Colonic mucosa (tissue), 4 donors: Measurements from ENCODE around the gene PRKCE. TPM values are rescaled to one million over a fixed set of nuclear protein-coding genes. Genes with fewer than 3 reads are reported as not detected.

Experiments
- DNase-seq: peaks from one replicate; pipeline ENCODE4 v3.0.0-alpha.2; 2020
- H3K27ac ChIP-seq: fragments of 200-600 bp; one replicate; pipeline ENCODE4 v1.8.0; 2021
- H3K27me3 ChIP-seq: fragments of 200-600 bp; one replicate; pipeline ENCODE4 v1.8.0; 2021
- H3K36me3 ChIP-seq: fragments of 200-600 bp; one replicate; pipeline ENCODE4 v1.8.0; 2021
- H3K4me1 ChIP-seq: fragments of 200-600 bp; one replicate; pipeline ENCODE4 v1.8.0; 2021; ENCODE audit warnings: mild to moderate bottlenecking
- H3K4me3 ChIP-seq: fragments of 200-600 bp; one replicate; pipeline ENCODE4 v1.8.0; 2021
- H3K9ac ChIP-seq, 2 donors: one replicate each; pipeline ENCODE4 v1.7.0; 2013; ENCODE audit warnings: control low read depth in 2 of 2, low read depth in 2 of 2, low read length in 2 of 2
- H3K9me3 ChIP-seq: fragments of 200-600 bp; one replicate; pipeline ENCODE4 v1.8.0; 2021
- CTCF ChIP-seq: fragments of 200-600 bp; IDR thresholded peaks from one replicate; pipeline ENCODE4 v1.8.0; 2022; ENCODE audit warnings: antibody characterized with exemption, mild to moderate bottlenecking
- intact Hi-C: fragments of 100-400 bp; cut with DNase I; formaldehyde crosslinking; loops from one replicate; pipeline ENCODE4 v1.14.1; 2022
- total RNA-seq, 2 donors: library from RNA; stranded (reverse); fragmentation: NEBNext Ultra II Directional in 1 of 2; extraction: Animal tissue kit (Norgen Biotek cat#: 25700) in 1 of 2; gene quantifications; one replicate each; pipeline ENCODE4 v1.2.1, GENCODE V29; 2021
- donor health status: healthy.
- donor health status: DM: no; HTN: no; CAD: no.
- donor health status: DM: no; HTN: no; CAD: no.

Gene PRKCE
- total RNA-seq, 2 donors from 2014 or later = 17.5 to 25.8 TPM

DNA sequence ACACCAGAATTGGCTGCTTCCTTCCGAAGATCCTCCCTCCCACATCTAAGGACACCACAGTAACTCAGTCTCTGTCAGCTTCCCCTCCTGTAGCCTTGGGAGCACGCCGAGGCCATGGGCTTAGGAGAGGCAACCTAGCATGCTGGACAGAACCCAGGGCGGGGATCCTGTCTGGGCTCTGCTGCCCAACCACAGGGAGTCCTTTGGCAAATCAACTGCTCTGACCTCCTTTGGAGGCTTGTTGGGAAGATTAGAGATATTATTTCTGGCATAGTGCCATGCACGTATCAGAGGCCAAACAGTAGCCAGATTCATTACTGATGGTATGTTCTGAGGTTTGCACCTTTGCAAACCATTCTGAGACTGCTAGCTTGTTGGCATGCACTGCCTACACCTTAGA is 383.1 kb downstream of the PRKCE start:
- no peak overlapping the region for H3K4me3 ChIP-seq
- H3K9ac ChIP-seq = no peak overlapping the region
- H3K36me3 ChIP-seq = no peaks in the 10 kb centered on the region
- intact Hi-C loops = no loop called here
- TF ChIP-seq CTCF = no peak
- peaks cover 4% of the 10 kb centered on the region for H3K4me1 ChIP-seq
- H3K27ac ChIP-seq = no peak overlapping the region
- H3K9me3 ChIP-seq = no peaks in the 10 kb centered on the region
- no peak for DNase-seq
- no peaks in the 10 kb centered on the region for H3K27me3 ChIP-seq

- intact Hi-C loops = no loop called here
- H3K27ac ChIP-seq = no peak overlapping the region
- no peak for TF ChIP-seq CTCF
- H3K4me1 ChIP-seq = peaks cover 4% of the 10 kb centered on the region
- H3K27me3 ChIP-seq = no peaks in the 10 kb centered on the region
- no peaks in the 10 kb centered on the region for H3K9me3 ChIP-seq
- no peak for DNase-seq
- H3K4me3 ChIP-seq = no peak overlapping the region
- no peaks in the 10 kb centered on the region for H3K36me3 ChIP-seq
- H3K9ac ChIP-seq = no peak overlapping the region
These were observed 385.5 kb downstream of the PRKCE start for GRCh38 chr2:46036929-46037328.

GRCh38 chr2:46039543-46040303 is 388.2 kb downstream of the PRKCE start:
- Histone ChIP-seq H3K9me3 (no peaks in the 10 kb centered on the region), H3K4me3 (no peak overlapping the region), H3K27ac (no peak overlapping the region), H3K36me3 (no peaks in the 10 kb centered on the region), H3K9ac (no peak overlapping the region), H3K27me3 (no peaks in the 10 kb centered on the region), H3K4me1 (peaks cover 4% of the 10 kb centered on the region)
- no peak for DNase-seq
- no peak for TF ChIP-seq CTCF
- intact Hi-C loops = no loop called here

GRCh38 chr2:46040563-46041155 is 389.2 kb downstream of the PRKCE start:
- no peaks in the 10 kb centered on the region for H3K9me3 ChIP-seq
- no peak for DNase-seq
- H3K4me1 ChIP-seq = peaks cover 4% of the 10 kb centered on the region
- no peak overlapping the region for H3K27ac ChIP-seq
- TF ChIP-seq CTCF = no peak
- no peaks in the 10 kb centered on the region for H3K27me3 ChIP-seq
- no peak overlapping the region for H3K9ac ChIP-seq
- H3K36me3 ChIP-seq = no peaks in the 10 kb centered on the region
- intact Hi-C loops = no loop called here
- no peak overlapping the region for H3K4me3 ChIP-seq

DNA sequence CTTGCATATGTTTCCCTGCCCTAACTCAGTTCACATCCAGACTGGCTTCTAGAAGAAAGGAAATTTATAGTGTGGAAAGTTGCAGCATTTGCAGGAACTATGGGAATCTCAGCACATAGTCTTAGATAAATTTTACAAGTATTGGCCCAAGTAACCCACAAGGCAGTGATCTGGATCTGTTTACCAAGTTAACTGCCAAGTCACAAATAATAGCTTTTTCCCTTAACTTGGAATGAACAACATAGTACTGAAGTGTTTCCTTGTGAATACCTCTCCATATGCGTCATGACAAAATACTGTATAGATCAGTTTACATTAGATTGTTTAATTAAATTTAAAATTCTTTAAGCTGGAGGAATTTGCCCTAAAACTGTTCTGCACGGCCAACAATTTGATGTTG is 390.0 kb downstream of the PRKCE start:
- H3K36me3 ChIP-seq = no peaks in the 10 kb centered on the region
- H3K27ac ChIP-seq = peak overlapping the region; percentile 15
- DNase-seq = no peak
- intact Hi-C loops = no loop called here
- no peaks in the 10 kb centered on the region for H3K9me3 ChIP-seq
- TF ChIP-seq CTCF = no peak
- H3K4me3 ChIP-seq = no peak overlapping the region
- no peaks in the 10 kb centered on the region for H3K27me3 ChIP-seq
- no peak overlapping the region for H3K9ac ChIP-seq
- H3K4me1 ChIP-seq = peaks cover 4% of the 10 kb centered on the region
